ENCODE measurements around the gene DTNA. TPM values are rescaled to one million over a fixed set of nuclear protein-coding genes. Genes with fewer than 3 reads are reported as not detected.

Gene DTNA
- total and polyA plus RNA-seq, 2 of the 8 experiments (the other 6 are each of a cell fraction or from before 2014, with no cell fraction given), result 30.2 to 32.7 TPM

- no peaks in the 10 kb centered on the region for H3K23me2 ChIP-seq (ENCODE audit: low read depth, low read length)
- H2AK5ac ChIP-seq (ENCODE audit: low read depth, low read length), result no peak overlapping the region
- POLR2A ChIA-PET (ENCODE audit: partially characterized antibody), result interaction anchor here (0.9 kb wide), 1 partner anchor 10 kb away, joined by 3 read pairs; no protein-coding TSS in a partner anchor
- no peak overlapping the region for H2BK5ac ChIP-seq (ENCODE audit: low read depth, low read length)
- H3K27me3 ChIP-seq (replicated peaks in 1 of 4; ENCODE audit: control insufficient read depth in 3 of 4, extremely low read depth in 1 of 4, insufficient read depth in 3 of 4, low read length in 3 of 4), result no peaks in the 10 kb centered on the region
- FAIRE-seq, result no peak
- 78% methylated on average over 7 of the region's 7 CpGs; no CpG with 5 or more reads in 1 of the 2 experiments for WGBS, 2 experiments (ENCODE audit: extremely low coverage in 1 of 2, insufficient coverage in 1 of 2, insufficient read length in 1 of 2, insufficient replicate concordance in 2 of 2, low coverage in 1 of 2, low lambda C conversion rate in 2 of 2, missing lambda C conversion rate in 1 of 2)
- DNase-seq (ENCODE audit: low read depth in 1 of 2, low spot score in 2 of 2), result no peak
- H3K23ac ChIP-seq (ENCODE audit: insufficient read length), result no peak overlapping the region
- H3K27ac ChIP-seq (ENCODE audit: low read depth, low read length), result no peak overlapping the region
- no peak overlapping the region for H3K4me3 ChIP-seq (ENCODE audit: extremely low read depth in 1 of 4, insufficient read depth in 2 of 4, low read depth in 3 of 4, low read length in 4 of 4)
- no peak overlapping the region for H2BK20ac ChIP-seq (ENCODE audit: low read length)
- no peak overlapping the region for H2BK15ac ChIP-seq (ENCODE audit: low read length)
- H3K56ac ChIP-seq (replicated peaks; ENCODE audit: insufficient read length, low read depth, low read length), result no peak overlapping the region
- no peaks in the 10 kb centered on the region for H3K36me3 ChIP-seq (ENCODE audit: control insufficient read depth in 2 of 4, insufficient read depth in 4 of 4, low read length in 3 of 4)
- no peak overlapping the region for H3K9ac ChIP-seq (replicated peaks in 1 of 4; ENCODE audit: extremely low read depth in 1 of 4, low read depth in 3 of 4, low read length in 3 of 4)
- no peak overlapping the region for H4K5ac ChIP-seq (ENCODE audit: insufficient read length, low read depth, low read length)
- no peaks in the 10 kb centered on the region for H3K79me1 ChIP-seq (ENCODE audit: low read depth, low read length)
- no peak overlapping the region for H2BK12ac ChIP-seq (ENCODE audit: low read depth, low read length)
- no peak overlapping the region for H2BK120ac ChIP-seq (replicated peaks; ENCODE audit: low read depth, low read length)
- H4K8ac ChIP-seq (ENCODE audit: extremely low read depth, insufficient read depth, low read length), result no peak overlapping the region
- H4K91ac ChIP-seq (replicated peaks; ENCODE audit: insufficient read length, low read length), result no peak overlapping the region
- H3K14ac ChIP-seq (ENCODE audit: insufficient read length), result no peak overlapping the region
- no peaks in the 10 kb centered on the region for H3K9me3 ChIP-seq (ENCODE audit: insufficient read depth in 2 of 2, low read depth in 1 of 2, low read length in 1 of 2)
- CTCF ChIA-PET (ENCODE audit: partially characterized antibody), result interaction anchor here (0.6 to 1.2 kb wide), 2 partner anchors 8 to 11 kb away, joined by 4 read pairs; no protein-coding TSS in a partner anchor
- H3K4me2 ChIP-seq (ENCODE audit: insufficient read depth in 1 of 2, low read depth in 2 of 2, low read length in 2 of 2), result no peak overlapping the region
- no peak overlapping the region for H2AFZ ChIP-seq (ENCODE audit: low read length)
- no peaks in the 10 kb centered on the region for H4K20me1 ChIP-seq (replicated peaks in 1 of 2; ENCODE audit: control insufficient read depth in 1 of 2, insufficient read depth in 2 of 2, low read length in 2 of 2)
- no peaks in the 10 kb centered on the region for H3K4me1 ChIP-seq (replicated peaks in 1 of 4; ENCODE audit: control insufficient read depth in 3 of 4, insufficient read depth in 4 of 4, low read length in 3 of 4)
- H3K79me2 ChIP-seq (ENCODE audit: control insufficient read depth in 1 of 2, insufficient read depth in 2 of 2, low read length in 2 of 2), result no peaks in the 10 kb centered on the region
- no peak overlapping the region for H3K4ac ChIP-seq (replicated peaks; ENCODE audit: insufficient read length, low read depth, low read length)
- H3K18ac ChIP-seq (ENCODE audit: extremely low read depth, low read length), result no peak overlapping the region
- no peak for TF ChIP-seq TCF12 (IDR thresholded peaks at IDR 0.05; ENCODE audit: low read depth, low read length)
- TF ChIP-seq EGR1 (IDR thresholded peaks at IDR 0.05; ENCODE audit: borderline replicate concordance, low read depth, low read length), result no peak
- no peak for TF ChIP-seq CEBPB (IDR thresholded peaks at IDR 0.05; ENCODE audit: low read depth, low read length)
- no peak for TF ChIP-seq TBP (IDR thresholded peaks at IDR 0.05; ENCODE audit: low read depth, low read length)
- TF ChIP-seq SP1 (IDR thresholded peaks at IDR 0.05; ENCODE audit: low read depth, low read length), result no peak
- TF ChIP-seq CHD1 (IDR thresholded peaks at IDR 0.05; ENCODE audit: low read depth, low read length), result no peak
- no peak for TF ChIP-seq SIRT6 (IDR thresholded peaks at IDR 0.05; ENCODE audit: low read length)
- no peak for TF ChIP-seq POLR2AphosphoS5 (IDR thresholded peaks at IDR 0.05; ENCODE audit: low read depth, low read length)
- TF ChIP-seq BRCA1 (IDR thresholded peaks at IDR 0.05; ENCODE audit: low read depth, low read length), result no peak
- TF ChIP-seq SIX5 (IDR thresholded peaks at IDR 0.05; ENCODE audit: low read depth, low read length), result no peak
- no peak for TF ChIP-seq NANOG (IDR thresholded peaks at IDR 0.05; ENCODE audit: insufficient read depth, low read depth, low read length, poor library complexity, severe bottlenecking)
- TF ChIP-seq TEAD4 (IDR thresholded peaks at IDR 0.05; ENCODE audit: low read depth, low read length), result no peak
- no peak for TF ChIP-seq SAP30 (IDR thresholded peaks at IDR 0.05; ENCODE audit: insufficient read depth, insufficient replicate concordance, low read length)
- no peak for TF ChIP-seq HDAC2 (IDR thresholded peaks at IDR 0.05; ENCODE audit: borderline replicate concordance in 1 of 2, low read depth in 2 of 2, low read length in 2 of 2)
Observed at GRCh38 chr18:34773961-34774766, 64.1 kb downstream of the DTNA start.
